HG03558 (cell line): Measurements from ENCODE around the gene NSUN6.
"Not testable (repeated sequence)": the region's sequence is repeated elsewhere in the genome, so short reads cannot be mapped to it uniquely, and the experiment has no call there.

Experiments
- ATAC-seq: cut with Tn5 transposase; IDR thresholded peaks from one replicate; pipeline ENCODE4 v1.9.1; 2021; ENCODE audit warnings: moderate number of reproducible peaks; ENCODE audit not compliant: unreplicated experiment; ENCODE audit errors: extremely low read depth

The NSUN6 gene

DNA sequence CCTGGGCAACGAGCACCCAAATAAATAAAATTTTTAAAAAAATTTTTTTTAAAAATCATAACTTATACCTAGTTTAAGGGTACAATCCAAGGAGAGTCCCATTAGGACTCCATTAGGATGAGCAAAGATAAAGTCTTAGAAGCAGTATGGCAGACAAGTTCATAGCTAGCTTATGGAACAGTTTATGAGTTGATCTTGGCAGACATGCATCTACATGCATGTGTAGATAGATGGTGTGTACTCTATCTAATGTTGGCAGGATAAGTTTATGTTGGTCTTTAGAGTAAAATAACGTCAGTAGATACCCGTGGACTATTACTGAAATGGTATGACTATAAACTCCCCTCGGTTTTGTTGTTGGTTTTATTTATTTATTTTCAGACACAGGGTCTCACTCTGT, 40.2 kb downstream of the NSUN6 start:
- ATAC-seq: no peak

DNA sequence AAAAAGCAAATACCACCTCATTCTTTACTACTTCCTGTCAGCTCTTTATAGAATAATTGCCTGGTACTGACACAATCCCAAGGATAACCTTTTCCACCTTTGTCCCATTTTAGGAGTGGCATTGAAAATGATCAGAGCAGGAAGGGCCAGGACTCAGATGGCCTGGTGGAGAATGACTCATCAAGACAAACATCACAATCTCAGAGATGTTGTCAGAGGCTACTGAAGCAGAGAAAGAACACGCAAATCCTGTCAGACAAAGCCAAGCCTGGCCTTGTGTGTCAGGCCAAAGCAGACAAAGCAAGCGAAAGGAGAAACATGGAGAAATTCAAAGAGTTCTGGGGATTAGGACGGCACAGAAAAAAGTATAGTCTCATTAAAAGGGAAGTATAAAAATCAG, 40.9 kb downstream of the NSUN6 start:
- no peak for ATAC-seq

DNA sequence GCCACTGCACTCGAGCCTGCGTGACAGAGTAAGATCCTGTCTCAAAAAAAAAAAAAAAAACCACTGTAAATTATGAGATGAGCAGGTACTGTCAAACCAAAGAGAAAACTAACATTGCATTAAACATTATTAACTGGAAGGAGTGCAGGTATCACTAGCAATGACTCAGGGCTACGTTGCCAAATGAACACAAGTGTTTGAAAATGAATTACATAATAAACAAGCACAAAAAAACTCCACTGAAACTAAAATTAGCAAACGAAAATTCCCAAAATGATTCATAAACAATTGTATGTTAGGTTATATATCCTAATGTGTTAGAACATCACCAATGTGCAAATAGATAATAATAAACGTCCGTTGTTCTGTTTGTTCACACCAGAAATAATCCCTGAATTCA, 42.8 kb downstream of the NSUN6 start:
- ATAC-seq: no peak

- ATAC-seq: no peak
Observed at GRCh38 chr10:18607503-18608378, 43.6 kb downstream of the NSUN6 start.

DNA sequence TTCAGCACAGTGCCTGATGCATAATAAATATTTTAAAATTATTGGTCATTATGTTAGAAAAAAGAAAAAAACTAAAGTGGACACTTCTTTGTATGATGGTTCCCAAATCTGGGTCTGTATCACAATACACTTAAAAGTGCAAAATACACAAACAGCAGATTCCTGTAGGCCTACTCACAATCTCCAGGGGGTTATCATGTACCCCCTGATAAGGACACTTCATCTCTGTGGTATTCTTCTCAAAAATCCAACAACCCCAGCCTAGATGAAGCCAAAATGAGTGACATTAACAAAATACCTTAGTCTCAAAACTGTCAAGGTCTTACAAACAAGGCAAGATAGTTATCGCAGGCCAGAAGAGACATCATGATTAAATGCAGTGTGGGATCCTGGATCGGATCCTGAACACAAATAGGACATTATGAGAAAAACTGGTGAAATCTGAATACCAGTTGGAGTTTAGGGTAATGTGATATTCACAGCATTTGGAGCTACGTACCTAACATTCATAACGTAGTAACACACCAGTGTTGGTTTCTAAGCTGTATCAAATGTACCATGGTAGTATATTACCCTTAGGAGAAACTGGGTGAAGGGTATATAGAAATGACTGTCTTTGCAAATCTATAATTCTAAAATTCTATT, 45.2 kb downstream of the NSUN6 start:
- no peak for ATAC-seq

DNA sequence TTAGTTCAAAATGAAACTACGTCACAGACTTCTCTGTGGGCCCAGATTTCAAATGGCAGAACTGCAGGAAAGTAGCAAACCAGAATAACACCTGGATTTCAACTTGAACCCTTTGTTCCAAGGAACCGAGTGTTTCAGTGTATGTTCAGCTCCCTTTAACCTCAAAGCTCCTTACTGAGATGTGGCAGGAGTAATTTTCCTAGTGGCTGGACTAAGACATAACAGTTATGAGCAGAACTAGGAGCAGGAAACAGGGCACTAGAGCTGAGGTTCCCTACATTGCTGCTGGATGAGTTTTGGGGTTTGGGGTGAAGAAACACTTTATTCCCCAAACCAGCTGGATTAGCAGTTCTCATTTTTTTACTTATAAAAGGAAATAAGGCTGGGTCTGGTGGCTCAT, 50.1 kb downstream of the NSUN6 start:
- no peak for ATAC-seq

DNA sequence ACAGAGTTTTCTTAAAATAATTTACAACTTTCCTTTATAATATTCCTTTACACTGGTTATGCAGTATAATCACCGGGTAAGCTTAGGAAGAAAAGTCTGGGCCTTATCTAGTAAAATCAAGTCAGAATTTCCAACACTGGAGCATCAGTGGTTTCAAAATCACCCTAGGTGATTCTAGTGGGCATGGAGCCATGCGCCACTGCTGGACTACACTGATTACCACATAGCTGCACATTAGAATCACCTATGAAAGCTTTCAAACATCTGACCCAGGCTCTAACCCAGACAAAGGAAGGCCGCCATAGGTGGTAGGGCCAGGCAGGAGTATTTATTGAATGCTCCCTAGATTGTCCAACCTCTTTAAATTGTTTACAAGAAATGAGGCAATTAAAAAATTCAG, 52.0 kb downstream of the NSUN6 start:
- ATAC-seq: no peak

DNA sequence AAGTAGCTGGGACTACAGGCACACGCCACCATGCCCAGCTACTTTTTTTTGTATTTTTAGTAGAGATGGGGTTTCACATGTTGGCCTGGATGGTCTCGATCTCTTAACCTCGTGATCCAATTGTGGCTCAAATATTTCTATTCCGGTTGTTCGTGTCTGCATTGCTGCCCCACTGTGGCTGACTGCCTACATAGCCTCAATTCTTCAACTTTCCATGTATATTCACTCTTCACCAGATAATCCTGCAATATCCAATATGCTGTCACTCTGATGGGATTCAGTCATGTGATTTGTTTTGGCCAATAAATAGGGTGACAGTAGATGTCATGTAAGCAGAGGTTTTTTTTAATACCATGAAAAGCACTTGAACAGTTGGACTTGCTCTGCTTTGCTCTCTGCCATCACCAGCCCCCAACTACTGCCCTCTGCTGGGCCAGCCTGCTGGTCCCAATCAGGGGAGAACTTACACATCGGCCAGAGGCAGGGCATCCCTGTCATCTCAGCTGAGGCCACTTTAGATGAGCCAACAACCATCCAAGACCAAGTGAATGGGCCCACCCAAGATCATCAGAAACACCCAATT, 56.7 kb downstream of the NSUN6 start:
- no peak for ATAC-seq

- not testable (repeated sequence) for ATAC-seq
Observed at GRCh38 chr10:18591141-18591540, 60.2 kb downstream of the NSUN6 start.

GRCh38 chr10:18586637-18587036, 64.8 kb downstream of the NSUN6 start:
- not testable (repeated sequence) for ATAC-seq

DNA sequence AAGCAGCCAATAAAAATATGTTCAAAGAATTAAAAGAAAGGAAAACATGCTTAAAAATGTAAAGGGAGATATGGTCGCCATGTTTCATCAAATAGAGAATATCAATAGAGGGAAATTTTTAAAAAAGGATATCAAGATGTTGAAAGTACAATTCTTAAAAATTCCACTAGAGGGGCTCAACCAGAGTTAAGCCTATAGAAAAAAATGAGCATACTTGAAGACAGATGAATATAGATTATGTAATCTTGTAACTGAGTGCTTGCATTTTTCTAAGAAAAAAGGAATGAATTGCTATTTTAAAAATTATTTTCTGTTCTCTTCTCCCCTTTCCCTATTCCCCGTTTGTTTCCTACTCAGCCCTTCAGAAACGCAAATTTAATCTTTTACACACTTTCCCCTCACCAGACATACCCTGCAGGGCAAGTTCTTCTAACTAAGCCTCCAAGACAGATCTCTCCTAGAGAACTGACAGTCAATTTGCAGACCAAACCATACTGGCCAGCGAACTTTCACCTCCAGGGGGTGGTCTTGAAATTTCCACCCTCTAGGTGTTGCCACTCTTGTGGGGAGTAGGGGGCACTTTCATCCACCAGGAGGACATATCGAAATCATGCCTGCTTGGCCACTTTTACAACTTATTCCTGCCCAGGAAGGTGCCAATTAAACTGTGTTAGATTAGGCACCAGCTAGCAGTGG, 67.7 kb downstream of the NSUN6 start:
- ATAC-seq: no peak

- peak; percentile 54 for ATAC-seq
Observed at GRCh38 chr10:18582803-18583202, 68.6 kb downstream of the NSUN6 start.

- ATAC-seq: no peak
Observed at GRCh38 chr10:18577823-18578685, 73.3 kb downstream of the NSUN6 start.

- no peak for ATAC-seq
Observed at GRCh38 chr10:18576586-18576985, 74.8 kb downstream of the NSUN6 start.

DNA sequence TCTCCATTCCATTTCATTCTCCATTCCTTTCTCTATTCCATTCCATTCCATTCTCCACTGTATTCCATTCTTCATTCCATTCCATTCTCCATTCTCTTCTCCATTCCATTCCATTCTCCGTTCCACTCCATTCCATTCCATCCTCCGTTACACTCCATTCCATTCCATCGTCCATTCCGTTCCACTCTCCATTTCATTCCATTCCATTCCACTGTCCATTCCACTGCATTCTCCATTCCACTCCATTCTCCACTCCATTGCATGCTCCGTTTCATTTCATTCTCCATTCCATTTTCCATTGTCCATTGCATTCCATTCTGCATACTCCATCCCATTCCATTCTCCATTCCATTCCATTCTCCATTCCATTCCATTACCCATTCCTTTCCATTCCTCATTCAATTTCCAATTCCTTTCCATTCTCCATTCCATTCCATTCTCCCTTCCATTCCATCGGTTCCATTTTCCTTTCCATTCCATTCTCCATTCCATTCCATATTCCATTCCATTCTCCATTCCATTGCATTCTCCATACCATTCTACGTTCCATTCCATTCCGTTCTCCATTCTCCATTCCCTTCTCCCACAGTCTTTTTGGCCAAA, 78.3 kb downstream of the NSUN6 start:
- ATAC-seq: no peak

DNA sequence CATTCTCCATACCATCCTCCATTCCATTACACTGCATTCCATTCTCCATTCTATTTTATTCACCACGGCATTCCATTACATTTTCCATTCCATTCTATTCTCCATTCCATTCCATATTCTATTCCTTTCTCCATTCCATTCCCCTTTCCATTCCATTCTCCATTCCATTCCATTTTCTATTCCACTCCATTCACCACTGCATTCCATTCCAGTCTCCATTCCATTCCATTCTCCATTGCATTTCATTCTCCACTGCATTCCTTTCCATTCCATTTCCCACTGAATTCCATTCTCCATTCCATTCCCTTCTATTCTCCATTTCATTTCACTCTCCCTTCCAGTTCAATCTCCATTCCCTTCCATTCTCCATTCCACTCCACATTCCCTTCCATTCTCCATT, 79.6 kb downstream of the NSUN6 start:
- no peak for ATAC-seq

DNA sequence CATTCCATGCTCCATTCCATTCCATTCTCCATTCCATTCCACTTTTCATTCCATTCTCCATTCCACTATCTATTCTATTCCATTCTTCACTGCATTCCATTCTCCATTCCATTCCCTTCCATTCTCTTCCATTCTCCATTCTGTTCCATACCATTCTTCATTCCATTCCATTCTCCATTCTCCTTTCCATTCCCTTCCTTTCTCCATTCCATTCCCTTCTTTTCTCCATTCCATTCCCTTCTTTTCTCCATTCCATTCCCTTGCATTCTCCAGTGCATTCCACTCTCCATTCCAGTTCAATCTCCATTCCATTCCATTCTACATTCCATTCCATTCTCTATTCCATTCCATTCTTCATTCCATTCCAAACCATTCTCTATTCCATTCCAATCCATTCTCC, 80.3 kb downstream of the NSUN6 start:
- no peak for ATAC-seq

GRCh38 chr10:18570386-18570785, 81.0 kb downstream of the NSUN6 start:
- not testable (repeated sequence) for ATAC-seq

DNA sequence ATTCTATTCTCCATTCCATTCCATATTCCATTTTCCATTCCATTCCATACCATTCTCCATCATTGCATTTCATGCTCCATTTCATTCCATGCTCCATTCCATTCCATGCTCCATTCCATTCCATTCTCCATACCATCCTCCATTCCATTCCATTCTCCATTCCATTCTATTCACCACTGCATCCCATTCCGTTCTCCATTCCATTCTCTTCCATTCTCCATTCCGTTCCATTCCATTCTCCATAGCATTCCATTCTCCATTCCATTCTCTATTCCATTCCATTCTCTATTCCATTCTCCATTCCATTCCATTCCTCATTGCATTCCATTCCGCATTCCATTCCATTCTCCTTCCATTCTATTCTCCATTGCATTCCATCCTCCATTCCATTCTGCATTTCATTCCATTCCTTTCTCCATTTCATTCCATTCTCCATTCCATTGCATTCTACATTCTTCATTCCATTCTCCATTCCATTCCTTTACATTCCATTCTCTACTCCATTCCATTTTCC, 84.0 kb downstream of the NSUN6 start:
- no peak for ATAC-seq
